OCI-LY3 (cell line): ENCODE results near the gene SEPSECS.

Experiments
- CTCF ChIP-seq: fragments of 200-600, 300-600 bp; sonication (generic); IDR thresholded peaks from 2 replicates; pipeline ENCODE4 v1.5.1; 2014; ENCODE audit warnings: antibody characterized with exemption, low read length, low read depth
- EZH2phosphoT487 ChIP-seq: fragments of 200-600 bp; shearing (Covaris generic); IDR thresholded peaks from 2 replicates; pipeline ENCODE4 v1.6.1; 2018; ENCODE audit warnings: antibody characterized with exemption, mixed run types, low read depth

DNA sequence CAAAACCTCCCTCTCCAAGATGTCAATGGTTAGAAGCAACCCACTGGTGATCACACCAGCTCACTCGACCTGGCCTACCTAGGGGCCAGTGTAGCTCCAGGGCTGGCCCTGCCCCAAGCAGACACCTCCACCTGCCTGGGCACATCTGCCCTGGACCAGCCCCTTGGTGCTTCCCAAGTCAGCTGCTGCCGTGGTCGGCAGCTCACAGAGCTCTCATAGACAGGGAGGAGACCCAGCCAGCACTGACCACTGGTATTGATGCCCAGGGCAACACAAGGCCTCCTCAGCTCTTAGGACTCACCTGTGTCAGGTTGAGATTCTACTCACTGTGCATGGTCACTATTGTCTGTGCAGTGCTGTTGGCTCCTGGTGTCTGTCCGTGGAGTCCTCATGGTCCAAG, 51.7 kb downstream of the SEPSECS start:
- TF ChIP-seq CTCF (no peak), EZH2phosphoT487 (no peak)
